ENCODE results near the gene RBPJ.

Gene RBPJ

GRCh38 chr4:26424153-26424552 is 103.3 kb downstream of the RBPJ start:
- no peak for DNase-seq

GRCh38 chr4:26424838-26425237 is 104.0 kb downstream of the RBPJ start:
- no peak for DNase-seq

- no peak for DNase-seq
Observed at GRCh38 chr4:26425953-26426352, 105.1 kb downstream of the RBPJ start.

- DNase-seq = no peak
Observed at GRCh38 chr4:26426892-26427291, 106.1 kb downstream of the RBPJ start.

- no peak for DNase-seq
Observed at GRCh38 chr4:26429910-26430309, 109.1 kb downstream of the RBPJ start.

- no peak for DNase-seq
Observed at GRCh38 chr4:26431461-26432180, 110.8 kb downstream of the RBPJ start.

GRCh38 chr4:26432419-26432818 is 111.6 kb downstream of the RBPJ start:
- no peak for DNase-seq

GRCh38 chr4:26433556-26433955 is 112.7 kb downstream of the RBPJ start:
- no peak for DNase-seq

GRCh38 chr4:26434030-26434639 is 113.3 kb downstream of the RBPJ start:
- no peak for DNase-seq

GRCh38 chr4:26441102-26441501 is 120.3 kb downstream of the RBPJ start:
- no peak for DNase-seq

- DNase-seq = no peak
Observed at GRCh38 chr4:26441771-26442170, 121.0 kb downstream of the RBPJ start.

GRCh38 chr4:26447378-26447777 is 126.6 kb downstream of the RBPJ start:
- DNase-seq = no peak

- DNase-seq = no peak
Observed at GRCh38 chr4:26450418-26450817, 129.6 kb downstream of the RBPJ start.

- no peak for DNase-seq
Observed at GRCh38 chr4:26451597-26451996, 130.8 kb downstream of the RBPJ start.

GRCh38 chr4:26452565-26453531 is 132.0 kb downstream of the RBPJ start:
- DNase-seq = peak; percentile 38

GRCh38 chr4:26454961-26455360 is 134.1 kb downstream of the RBPJ start:
- no peak for DNase-seq

GRCh38 chr4:26455571-26455970 is 134.8 kb downstream of the RBPJ start:
- DNase-seq = no peak

- DNase-seq = no peak
Observed at GRCh38 chr4:26457412-26457811, 136.6 kb downstream of the RBPJ start.

GRCh38 chr4:26458157-26458561 is 137.3 kb downstream of the RBPJ start:
- DNase-seq = no peak

GRCh38 chr4:26459054-26459755 is 138.4 kb downstream of the RBPJ start:
- peak; percentile 30 for DNase-seq

GRCh38 chr4:26459756-26460530 is 139.1 kb downstream of the RBPJ start:
- no peak for DNase-seq

- DNase-seq = no peak
Observed at GRCh38 chr4:26462874-26463273, 142.1 kb downstream of the RBPJ start.

Data from NCI-H1092 (cell line).